Adrenal gland (tissue), 5 donors: ENCODE data around the gene TTC34.

Experiments
- POLR2A ChIP-seq, 2 donors: fragments of 450-650 bp; IDR thresholded peaks; one replicate each; pipeline ENCODE4 v1.6.1; 2017; ENCODE audit warnings: antibody characterized with exemption in 2 of 2, mild to moderate bottlenecking in 2 of 2, moderate library complexity in 1 of 2
- TF ChIP-seq, protein P1 (sequence below), 6 experiments: fragments of 450-650 bp in 4 of 6; fragments of 200-600 bp in 2 of 6; sonication (generic) in 1 of 6; IDR thresholded peaks; 1 replicate in 5 of 6; 2 replicates in 1 of 6; pipeline versions ENCODE4 v1.5.1 to v1.8.0; 2016 to 2021; ENCODE audit warnings: antibody characterized with exemption in 6 of 6, mild to moderate bottlenecking in 2 of 6, moderate library complexity in 1 of 6
- donor health status: DM: no; HTN: no; CAD: no.

DNA sequence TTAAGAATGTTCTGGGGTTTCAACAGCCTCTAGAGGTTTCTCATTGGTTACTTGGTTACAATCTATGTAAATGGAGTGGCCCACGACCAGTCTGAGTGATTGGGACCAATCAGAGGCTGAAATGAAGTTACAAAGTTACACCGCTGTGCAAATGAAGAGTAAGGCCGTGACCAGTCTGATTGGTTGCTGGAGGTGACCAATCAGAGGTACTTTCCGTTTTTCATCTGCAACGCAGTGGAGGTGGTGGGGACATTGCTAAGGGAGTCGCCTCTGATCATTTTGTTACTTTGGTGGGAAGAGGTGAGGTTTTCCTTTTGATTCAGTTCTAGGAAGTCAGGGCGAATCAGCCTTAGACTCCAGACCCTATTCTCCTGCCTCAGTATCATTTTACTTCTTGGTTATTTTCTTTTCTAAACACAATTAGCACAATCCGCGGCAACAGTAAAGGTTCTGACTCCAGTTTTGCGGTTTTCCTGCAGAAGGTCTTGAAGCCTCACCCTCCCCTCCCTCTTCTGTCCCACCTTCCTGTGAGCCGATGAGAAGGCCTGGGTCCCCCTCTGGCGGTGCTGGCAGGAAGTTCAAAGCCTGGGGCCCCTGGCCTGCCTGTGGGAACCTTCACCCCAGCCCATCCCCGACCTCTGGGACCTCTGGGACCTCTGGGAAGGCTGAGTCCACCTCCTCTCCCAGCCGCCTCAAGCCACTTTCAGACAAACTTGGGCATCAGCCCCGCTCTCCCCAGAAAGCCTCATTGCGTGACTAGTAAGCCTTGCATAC, 38.7 kb upstream of the TTC34 start:
- TF ChIP-seq, protein P1, sequence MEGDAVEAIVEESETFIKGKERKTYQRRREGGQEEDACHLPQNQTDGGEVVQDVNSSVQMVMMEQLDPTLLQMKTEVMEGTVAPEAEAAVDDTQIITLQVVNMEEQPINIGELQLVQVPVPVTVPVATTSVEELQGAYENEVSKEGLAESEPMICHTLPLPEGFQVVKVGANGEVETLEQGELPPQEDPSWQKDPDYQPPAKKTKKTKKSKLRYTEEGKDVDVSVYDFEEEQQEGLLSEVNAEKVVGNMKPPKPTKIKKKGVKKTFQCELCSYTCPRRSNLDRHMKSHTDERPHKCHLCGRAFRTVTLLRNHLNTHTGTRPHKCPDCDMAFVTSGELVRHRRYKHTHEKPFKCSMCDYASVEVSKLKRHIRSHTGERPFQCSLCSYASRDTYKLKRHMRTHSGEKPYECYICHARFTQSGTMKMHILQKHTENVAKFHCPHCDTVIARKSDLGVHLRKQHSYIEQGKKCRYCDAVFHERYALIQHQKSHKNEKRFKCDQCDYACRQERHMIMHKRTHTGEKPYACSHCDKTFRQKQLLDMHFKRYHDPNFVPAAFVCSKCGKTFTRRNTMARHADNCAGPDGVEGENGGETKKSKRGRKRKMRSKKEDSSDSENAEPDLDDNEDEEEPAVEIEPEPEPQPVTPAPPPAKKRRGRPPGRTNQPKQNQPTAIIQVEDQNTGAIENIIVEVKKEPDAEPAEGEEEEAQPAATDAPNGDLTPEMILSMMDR (IDR thresholded peaks at IDR 0.05), result no peak
- TF ChIP-seq POLR2A (IDR thresholded peaks at IDR 0.05), result no peak
